Measurements from ENCODE around the gene PLOD1.
"Not testable (repeated sequence)": the region's sequence is repeated elsewhere in the genome, so short reads cannot be mapped to it uniquely, and the experiment has no call there.

PLOD1 gene

DNA sequence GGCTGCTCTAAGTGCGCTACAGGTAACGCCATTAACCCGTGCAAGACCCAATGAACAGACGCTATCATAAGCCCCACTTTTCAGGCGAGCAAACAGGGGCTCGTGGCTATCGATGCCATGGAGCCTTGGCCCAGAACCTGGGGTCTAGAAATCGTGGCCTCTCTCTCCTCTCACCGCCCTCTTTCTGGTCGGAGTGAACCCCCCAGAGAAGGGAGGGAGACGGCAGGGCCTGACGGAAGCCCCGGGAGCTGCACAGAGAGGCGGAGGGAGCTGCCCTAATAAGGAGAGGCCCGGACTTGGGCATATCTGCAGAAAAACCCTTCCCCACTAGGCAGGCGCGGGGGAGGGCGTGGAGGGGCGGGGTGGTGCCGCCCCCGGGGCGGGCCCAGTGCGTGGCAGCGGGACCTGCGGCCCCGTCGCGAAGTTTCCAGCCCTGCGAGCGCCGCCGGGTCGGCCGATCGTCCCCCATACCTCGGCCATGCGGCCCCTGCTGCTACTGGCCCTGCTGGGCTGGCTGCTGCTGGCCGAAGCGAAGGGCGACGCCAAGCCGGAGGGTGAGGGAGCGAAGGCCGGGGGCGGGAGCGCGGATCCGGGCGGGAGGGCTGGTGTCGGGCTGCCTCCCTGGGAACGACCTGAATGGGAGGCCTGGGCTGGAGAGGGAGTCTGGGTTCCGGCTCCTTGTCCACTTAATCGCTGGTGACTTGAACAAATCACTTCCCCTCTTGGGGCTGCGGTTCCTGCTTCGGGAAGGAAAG lies at the start of gene PLOD1:
PLOD1 (plus strand) TSS at position 416 of the 755 bp plus-strand sequence; CDS start at position 479, 63 bp downstream.
- DNase-seq = peak; percentile 76

DNA sequence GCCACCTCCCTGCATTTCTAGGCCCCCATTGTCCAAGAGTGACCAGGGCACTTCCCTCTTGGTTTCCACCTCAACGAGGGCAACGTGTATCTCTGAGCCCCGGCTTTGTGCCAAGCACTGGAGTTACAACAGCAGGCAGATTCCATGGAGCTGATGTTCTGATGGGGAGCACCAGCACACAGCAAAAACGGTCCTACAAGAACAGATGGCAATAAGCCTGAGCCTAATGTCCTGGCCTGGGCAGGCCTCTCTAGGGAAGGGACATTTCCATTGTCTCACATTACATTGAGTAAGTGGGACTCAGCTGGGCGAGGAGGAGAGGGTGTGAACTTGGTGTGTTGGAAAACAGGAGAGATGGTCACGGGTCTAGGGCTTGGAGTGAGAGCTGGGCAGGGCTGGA lies 48.6 kb upstream of the PLOD1 start:
- DNase-seq = no peak

DNA sequence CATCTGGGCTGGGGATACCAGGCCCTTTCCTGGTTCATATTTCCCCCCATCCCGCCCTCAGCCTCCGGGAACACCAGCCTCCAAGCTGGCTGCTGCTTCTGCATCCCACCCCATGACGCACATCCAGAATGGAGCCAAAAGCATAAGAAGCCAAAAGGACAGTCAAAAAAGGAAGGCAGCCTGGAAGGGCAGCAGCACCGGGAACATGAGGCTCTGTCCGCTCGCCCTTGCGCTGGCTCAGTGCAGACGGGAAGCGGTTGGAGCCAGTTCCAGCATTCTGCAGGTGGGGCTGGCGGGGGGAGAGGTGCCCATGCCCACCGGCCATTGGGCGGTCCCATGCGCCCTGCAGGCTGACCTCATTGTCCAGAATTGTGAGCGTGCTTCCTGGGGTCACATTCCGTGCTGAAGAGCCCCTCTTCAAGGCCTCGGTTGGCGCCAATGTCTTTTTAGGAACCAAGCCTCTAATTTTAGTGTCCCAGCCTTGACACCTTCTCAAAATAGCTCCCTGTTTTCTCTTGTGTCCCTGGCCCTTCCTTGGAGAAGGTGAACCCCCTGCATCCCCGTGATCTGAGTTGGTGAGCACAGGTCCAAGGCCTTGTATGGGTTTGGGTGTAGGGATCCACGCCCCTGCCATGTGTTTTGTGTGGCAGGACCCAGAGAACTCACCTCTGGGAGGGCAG lies 47.4 kb upstream of the PLOD1 start:
- DNase-seq = no peak

DNA sequence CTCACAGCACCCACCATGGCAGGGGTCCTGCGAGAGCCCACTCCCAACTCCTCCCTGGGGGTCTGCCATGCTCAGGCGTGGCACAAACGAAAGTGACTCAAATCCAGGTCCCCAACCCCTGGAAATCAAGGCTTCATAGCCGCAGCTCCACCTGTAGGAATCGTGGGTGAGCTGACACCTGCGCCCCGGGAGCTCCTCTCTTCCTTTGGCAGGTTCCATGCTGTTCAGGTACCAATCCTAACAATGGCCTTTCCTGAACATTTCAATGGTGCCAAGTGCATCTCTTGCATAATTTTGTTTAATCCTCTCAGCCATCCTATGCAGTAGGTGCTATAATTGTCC lies 46.9 kb upstream of the PLOD1 start:
- no peak for DNase-seq

DNA sequence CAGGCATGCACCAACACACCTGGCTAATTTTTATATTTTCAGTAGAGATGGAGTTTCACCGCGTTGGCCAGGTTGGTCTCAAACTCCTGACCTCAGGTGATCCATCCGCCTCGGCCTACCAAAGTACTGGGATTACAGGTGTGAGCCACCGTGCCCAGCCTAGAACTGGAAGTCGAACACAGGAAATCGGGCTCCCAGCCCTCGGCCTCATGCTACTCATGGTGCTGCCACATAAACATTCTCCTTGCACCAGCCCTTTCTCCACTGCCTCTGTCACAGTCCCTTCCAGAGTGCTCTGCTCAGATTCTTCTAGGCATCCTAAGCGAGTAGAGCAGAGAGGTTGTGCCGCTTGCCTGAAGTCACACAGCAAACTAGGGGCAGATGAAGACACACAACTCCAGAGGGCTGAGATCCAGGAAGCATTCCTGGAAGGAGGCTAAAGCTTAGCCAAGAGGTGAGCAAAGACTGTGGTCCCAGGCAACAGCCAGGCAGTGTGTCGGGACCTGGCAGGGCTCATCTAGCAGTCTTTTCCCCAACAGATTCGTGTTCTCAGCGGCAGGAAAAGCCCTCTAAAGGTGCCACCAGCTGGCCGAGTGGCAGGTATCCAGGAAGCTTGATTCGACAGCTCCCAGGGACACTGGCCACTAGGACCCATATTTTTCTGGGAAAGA lies 46.2 kb upstream of the PLOD1 start:
- no peak for DNase-seq

DNA sequence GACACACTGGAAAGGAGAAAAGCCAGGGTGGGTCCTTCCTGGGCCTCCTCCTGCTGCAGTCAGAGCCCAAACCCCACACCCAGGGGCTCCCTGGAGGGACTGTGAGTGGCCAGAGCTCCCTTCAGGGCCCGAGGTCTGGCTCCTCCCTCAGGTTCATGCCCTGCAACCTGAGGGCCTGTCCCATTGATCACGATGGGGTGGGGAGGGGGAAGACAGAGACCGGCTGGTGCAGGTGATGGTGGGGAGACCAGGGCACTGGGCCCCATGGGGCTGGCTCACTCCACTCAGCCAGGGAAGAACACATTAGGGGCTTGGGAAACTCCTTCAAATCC lies 45.7 kb upstream of the PLOD1 start:
- no peak for DNase-seq

DNA sequence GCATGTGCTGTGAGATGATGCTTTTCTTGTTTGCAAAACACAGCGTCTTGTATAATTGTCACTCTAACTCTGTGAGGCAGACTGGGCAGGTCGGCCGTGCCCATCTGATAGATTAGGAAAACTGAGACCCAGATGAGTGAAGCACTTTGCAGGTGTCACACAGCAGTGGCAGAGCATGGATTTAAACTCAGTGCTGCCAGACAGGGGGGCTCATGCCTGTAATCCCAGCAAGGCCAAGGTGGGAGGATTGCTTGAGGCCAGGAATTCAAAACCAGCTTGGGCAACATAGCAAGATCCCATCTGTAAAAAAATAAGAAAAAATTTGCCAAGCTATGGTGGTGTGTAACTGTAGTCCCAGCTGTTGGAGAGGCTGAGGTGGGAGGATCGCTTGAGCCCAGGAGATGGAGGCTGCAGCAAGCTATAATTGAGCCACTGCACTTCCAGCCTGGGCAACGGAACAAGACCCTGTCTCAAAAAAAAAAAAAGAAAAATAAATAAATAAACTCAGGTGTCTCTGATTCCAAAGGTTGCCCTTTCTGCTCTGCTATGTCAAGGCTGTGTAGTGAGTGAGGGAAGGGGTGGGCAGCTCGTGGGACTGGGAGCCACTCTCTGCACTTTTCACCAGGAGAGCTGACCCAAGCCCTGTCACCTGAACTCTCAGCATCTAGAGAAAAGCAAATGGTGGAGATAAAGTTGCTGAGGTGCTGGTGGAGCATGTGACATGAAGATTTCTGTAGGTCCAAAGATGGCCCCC lies 42.9 kb upstream of the PLOD1 start:
- no peak for DNase-seq

DNA sequence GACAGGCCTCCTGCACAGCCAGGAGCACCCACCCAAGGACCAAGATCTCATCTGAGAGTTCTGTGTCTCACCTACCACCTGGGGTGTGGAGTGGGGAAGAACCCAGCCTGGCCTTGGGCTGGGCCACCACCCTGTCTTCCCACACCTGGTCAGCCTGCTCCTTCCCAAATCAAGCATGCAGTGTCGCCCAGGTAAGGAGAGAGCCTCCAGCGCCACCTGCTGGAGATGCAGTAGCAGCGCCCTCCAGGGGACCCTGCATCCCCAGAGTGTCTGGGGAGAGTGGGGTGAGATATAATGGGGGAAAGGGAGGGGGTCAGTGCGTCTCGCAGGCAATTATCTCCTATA lies 40.6 kb upstream of the PLOD1 start:
- DNase-seq = peak; percentile 46

DNA sequence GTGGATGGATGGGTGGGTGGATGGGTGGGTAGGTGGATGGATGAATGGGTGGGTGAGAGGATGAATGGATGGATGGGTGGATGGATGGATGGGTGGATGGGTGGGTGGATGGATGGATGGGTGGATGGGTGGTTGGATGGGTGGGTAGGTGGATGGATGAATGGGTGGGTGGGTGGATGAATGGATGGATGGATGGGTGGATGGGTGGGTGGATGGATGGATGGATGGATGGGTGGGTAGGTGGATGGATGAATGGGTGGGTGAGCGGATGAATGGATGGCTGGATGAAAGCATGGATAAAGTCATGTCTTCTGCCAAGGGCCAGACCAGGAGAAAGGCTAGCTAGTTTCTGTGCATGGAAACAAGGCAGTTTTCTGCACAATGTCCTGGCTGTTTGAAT lies 40.0 kb upstream of the PLOD1 start:
- DNase-seq = not testable (repeated sequence)

DNA sequence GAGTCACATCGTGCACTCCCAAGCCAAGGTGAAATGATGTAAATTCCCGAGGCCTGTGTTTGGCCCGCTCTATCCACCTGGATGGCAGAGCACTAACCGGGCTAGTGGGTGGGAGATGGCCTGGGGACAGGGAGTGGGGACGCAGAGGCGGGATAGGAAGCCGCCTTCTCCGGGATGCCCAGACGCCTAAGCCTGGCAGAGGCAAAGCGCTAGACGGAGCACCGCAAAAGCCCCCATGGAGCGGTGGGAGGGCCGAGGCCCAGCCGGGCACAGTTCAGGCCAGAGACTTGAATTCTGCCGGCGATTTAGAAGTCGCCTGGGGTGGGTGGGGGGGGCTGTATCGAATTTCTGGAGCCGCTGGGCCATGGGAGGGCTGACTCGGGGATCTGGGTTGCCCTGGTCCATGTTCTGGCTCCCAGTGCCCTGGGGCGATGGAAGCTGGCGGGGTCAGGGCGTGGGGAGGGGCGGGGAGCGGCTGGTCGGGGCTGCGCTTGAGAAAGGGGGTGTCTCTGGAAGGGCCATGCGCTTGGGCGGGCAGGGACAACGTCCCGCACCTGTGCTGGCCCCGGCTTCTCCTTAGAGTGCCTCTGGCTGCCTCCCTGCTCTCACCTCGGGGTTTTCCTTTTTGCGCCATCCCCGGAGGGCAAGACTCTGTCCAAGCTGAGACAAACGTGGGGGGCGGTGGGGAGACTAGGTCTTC lies 36.3 kb upstream of the PLOD1 start:
- DNase-seq = no peak

DNA sequence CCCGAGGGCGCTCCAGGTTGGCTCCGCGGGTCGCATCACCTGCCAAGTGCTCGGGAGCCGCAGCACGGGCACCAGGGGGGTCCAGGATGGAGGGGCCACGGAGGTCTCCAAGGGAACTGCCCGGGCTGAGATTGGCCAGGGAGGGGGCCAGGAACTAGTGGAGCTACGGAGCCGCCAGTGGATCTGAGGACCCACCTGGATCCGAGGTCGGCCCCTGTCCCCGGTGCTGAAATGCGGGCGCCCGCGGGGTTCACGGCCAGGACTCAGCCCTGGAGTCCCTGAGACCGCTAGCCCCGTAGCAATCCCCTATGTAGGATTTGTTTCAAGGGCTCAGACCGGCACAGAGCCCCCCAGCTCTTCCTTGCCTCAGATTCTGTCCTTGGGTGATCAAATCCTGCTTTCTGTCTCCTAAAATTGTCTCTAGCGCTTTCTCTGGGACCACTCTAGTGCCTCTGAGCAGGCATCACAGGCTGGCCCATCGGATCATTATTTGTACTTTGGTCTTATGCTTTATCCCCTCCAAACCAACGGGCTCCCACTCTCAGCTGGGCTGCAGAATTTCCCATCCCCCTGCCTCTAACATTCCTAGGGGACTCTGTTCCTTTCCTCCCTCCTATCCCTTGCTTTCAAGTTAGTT lies 35.6 kb upstream of the PLOD1 start:
- no peak for DNase-seq

DNA sequence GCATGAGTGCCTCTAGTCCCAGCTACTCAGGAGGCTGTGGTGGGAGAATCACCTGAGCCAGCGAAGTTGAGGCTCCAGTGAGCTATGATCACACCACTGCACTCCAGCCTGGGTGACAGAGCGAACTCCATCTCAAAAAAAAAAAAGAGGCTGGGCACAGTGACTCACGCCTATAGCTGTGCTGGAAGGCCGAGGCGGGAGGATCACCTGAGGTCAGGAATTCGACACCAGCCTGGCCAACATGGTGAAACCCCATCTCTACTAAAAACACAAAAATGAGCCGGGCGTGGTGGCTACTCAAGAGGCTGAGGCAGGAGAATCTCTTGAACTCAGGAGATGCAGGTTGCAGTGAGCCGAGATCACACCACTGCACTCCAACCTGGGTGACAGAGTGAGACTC lies 33.1 kb upstream of the PLOD1 start:
- DNase-seq = not testable (repeated sequence)

DNA sequence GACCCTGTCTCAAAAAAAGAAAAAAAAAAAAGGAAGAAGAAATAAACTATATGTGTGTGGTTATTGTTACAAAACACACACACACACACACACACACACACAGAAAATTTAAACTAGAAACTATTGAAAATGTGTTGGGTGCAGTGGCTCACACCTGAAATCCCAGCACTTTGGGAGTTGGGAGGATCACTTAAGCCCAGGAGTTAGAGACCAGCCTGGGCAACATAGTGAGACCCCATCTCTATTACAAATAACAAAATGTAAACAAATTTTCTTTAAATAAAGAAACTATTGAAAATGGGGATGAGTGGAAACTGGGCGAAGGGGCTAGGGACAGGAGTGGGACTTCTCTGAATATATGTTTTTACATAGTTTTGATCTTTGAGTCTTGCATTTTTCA lies 31.3 kb upstream of the PLOD1 start:
- DNase-seq = no peak

DNA sequence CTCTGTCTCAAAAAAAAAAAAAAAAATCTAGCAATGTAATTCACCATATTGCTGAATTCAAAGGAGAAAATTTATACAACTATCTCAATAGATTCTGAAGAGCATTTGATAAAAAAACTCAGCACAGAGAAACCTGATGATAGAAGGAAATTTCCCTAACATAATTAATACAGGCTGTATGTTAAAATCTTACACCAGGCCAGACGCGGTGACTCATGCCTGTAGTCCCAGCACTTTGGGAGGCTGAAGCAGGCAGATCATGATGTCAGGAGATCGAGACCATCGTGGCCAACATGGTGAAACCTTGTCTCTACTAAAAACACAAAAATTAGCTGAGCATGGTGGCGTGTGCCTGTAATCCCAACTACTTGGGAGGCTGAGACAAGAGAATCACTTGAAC lies 30.4 kb upstream of the PLOD1 start:
- DNase-seq = not testable (repeated sequence)

DNA sequence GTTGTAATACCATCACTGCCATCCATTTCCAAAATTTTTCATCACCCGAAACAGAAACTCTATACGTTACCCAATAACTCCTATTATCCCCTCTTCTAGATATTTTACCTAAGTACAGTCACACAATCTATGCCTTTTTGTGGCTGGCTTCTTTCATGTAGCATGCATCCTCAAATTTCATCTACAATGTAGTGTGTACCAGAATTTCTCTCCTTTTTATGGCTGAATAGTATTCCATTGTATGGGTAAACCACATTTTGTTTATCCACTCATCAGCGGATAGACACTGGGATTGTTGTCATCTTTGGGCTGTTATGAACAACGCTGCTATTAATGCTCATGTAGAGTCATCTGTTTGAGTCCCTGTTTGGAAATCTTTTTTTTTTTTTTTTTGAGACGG lies 29.5 kb upstream of the PLOD1 start:
- no peak for DNase-seq

DNA sequence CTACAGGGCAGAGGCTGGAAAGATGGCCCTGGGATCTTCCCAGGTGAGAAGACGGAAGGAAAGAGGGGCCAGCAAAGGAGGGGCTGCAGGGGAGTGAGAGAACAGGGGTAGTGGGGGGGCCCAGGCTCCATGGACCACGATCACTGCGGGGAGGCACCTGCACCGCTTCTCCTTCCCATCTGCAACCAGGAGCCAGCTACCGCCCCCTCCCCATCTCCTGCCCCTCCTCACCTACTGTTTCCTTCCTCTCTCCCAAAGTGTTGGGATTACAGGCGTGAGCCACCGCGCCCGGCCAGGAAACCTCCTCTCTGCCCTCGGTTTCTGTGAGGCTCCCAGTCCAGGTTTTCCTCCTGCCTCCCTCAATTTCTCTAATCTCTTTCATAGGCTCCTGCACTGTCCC lies 27.6 kb upstream of the PLOD1 start:
- no peak for DNase-seq

DNA sequence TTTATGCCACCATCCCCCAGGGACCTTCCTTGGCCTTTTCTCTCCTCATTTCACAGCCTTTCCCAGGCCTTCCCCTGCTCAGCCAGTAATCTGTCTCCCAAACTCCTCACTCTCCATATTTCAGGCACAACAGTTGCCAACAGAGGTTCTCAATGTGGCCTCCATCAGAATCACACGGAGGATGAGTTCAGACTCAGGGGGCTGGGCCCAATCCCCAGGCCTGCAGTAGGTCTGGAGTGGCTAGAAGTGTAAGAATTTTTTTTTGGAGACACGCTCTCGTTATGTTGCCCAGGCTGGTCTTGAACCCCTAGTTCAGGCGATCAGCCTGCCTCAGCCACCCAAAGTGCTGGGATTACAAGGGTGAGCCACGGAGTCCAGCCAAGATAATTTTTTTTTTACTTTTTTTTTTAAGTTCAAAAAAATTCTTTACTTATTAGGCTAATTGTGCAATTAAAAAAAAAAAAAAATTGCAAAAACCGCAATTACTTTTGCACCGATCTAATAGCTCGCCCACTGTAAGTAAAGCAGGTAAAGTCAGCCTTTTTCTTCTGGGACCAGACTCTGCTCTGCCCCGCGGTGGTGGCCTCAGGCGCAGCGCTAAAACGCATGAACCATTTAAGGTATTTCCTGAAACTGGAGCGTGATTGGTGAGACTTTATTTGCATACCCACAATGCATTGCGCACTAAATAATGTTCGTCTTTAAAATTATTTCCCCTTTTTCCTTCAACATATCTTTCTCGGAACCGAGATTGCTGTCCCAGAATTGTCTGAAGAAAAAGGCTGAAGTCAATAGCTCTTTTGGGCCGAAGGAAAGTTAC lies 27.0 kb upstream of the PLOD1 start:
- peak; percentile 93 for DNase-seq

DNA sequence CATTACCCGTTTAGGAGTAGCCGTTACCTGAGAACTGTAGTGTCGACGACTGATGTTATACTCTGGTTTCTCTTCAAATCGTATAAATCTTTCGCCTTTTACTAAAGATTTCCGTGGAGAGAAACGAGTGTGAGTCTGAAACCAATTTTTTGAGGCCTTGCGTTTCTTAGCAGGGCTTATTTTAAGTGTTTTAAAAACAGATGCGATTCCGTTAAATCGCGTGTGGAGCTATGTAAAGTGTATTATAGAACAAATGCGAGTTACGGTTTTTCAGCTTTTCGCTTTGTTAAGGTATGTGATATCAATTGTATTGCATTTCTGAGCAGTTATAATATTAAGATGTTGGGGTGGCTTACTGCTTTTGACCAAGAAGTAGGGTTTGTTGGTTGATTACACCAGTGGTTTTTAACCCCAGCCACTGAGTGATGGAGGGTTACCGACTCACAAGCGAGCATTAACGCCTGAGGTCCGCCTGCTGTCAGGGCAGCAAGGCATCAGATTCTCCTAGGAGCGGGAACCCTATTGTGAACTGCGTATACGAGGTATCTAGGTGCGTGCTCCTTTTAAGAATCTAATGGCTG lies 26.3 kb upstream of the PLOD1 start:
- peak; percentile 98 for DNase-seq

DNA sequence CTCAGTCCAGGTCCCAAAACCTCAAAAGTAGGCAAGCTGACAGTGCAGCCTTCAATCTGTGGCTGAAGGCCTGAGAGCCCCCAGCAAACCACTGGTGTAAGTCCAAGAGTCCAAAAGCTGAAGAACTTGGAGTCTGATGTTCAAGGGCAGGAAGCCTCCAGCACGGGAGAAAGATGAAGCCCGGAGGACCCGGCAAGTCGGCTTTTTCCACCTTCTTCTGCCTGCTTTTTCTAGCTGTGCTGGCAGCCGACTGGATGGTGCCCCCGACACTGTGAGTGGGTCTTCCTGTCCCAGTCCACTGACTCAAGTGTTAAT lies 23.6 kb upstream of the PLOD1 start:
- DNase-seq = not testable (repeated sequence)

DNA sequence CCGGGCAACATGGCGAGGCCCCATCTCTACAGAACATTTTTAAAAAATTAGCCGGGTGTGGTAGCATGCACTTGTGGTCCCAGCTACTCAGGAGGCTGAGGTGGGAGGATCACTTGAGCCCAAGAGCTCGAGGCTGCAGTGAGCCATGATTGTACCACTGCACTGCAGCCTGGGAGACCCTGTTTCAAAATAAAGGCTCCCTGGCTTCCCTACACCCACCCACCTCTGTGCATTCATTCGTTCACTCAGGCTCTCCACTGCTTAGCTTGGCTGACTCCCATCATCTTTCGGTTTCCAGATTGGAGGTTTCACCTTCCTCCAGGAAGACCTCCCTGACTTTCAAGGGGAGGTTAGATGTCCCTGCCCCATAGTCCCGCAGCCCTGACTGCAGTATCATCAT lies 22.5 kb upstream of the PLOD1 start:
- DNase-seq = no peak

DNA sequence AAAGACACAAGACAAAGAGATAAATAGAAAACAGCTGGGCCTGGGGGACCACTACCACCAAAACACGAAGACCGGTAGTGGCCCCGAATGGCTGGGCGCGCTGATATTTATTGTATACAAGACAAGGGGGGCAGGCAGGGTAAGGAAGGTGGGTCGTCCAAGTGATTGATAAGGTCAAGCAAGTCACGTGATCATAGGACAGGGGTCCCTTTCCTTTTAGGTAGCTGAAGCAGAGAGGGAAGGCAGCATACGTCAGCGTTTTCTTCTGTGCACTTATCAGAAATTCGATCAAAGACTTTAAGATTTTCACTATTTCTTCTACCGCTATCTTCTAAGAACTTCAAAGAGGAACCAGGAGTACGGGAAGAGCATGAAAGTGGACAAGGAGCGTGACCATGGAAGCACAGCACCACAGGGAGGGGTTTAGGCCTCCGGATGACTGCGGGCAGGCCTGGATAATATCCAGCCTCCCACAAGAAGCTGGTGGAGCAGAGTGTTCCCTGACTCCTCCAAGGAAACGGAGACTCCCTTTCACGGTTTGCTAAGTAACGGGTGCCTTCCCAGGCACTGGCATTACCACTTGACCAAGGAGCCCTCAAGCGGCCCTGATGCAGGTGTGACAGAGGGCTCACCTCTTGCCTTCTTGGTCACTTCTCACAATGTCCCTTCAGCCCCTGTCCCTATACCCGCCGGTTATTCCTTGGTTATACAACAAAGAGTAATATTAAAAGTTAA lies 21.9 kb upstream of the PLOD1 start:
- not testable (repeated sequence) for DNase-seq

Measured in inflammatory macrophage treated with lipopolysaccharide for 4 hours (primary cell).